Measurements from ENCODE around the gene SH3D19.

DNA sequence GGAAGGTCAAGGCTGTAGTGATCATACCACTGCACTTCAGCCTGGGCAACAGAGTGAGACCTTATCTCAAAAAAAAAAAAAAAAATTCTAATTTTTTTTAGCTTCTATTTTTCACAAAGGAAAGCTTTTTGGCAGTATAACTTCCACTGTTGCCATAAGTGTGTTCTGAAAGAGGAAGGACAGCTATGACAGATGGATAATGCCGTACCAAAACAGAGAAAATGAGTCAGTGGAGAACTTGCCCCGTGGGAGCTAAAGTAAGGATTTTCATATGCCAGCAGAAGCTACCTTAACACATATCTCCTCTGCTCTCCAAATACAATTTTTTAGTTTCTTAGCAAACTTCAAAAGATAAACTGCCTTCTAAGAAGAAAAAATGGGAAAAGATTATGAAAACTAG lies 182.2 kb downstream of the SH3D19 start:
- TF ChIP-seq, protein P1, sequence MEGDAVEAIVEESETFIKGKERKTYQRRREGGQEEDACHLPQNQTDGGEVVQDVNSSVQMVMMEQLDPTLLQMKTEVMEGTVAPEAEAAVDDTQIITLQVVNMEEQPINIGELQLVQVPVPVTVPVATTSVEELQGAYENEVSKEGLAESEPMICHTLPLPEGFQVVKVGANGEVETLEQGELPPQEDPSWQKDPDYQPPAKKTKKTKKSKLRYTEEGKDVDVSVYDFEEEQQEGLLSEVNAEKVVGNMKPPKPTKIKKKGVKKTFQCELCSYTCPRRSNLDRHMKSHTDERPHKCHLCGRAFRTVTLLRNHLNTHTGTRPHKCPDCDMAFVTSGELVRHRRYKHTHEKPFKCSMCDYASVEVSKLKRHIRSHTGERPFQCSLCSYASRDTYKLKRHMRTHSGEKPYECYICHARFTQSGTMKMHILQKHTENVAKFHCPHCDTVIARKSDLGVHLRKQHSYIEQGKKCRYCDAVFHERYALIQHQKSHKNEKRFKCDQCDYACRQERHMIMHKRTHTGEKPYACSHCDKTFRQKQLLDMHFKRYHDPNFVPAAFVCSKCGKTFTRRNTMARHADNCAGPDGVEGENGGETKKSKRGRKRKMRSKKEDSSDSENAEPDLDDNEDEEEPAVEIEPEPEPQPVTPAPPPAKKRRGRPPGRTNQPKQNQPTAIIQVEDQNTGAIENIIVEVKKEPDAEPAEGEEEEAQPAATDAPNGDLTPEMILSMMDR (conservative IDR thresholded peaks at IDR 0.05) = no peak
- no peak for TF ChIP-seq ZFX (IDR thresholded peaks at IDR 0.05)
